ENCODE results near the gene TRIM9.
A peak's percentile ranks its signal among the peaks of the same experiment; 100 is the strongest.

The TRIM9 gene

GRCh38 chr14:51093371-51094281 lies 1.3 kb downstream of the TRIM9 start:
- Histone ChIP-seq H3K4me1 (ENCODE audit: control insufficient read depth, insufficient read depth, low read length) (peaks cover 8% of the 10 kb centered on the region), H3K9me3 (ENCODE audit: control insufficient read depth, insufficient read depth, low read depth, low read length) (no peaks in the 10 kb centered on the region), H3K4me3 (ENCODE audit: low read depth, low read length) (peak overlapping the region; percentile 67), H3K36me3 (ENCODE audit: control insufficient read depth, insufficient read depth, low read length) (no peaks in the 10 kb centered on the region), H3K27ac (ENCODE audit: low read depth, low read length) (no peak overlapping the region), H3K27me3 (ENCODE audit: control insufficient read depth, insufficient read depth, low read length) (peaks cover 59% of the 10 kb centered on the region), H3K9ac (ENCODE audit: low read length) (no peak overlapping the region)

- Histone ChIP-seq H3K4me3 (ENCODE audit: low read depth, low read length) (peak overlapping the region; percentile 67; the same call in 1 of the 2 replicates), H3K27me3 (ENCODE audit: control insufficient read depth, insufficient read depth, low read length) (peaks cover 59% of the 10 kb centered on the region), H3K4me1 (ENCODE audit: control insufficient read depth, insufficient read depth, low read length) (peaks cover 8% of the 10 kb centered on the region)
Observed at GRCh38 chr14:51092965-51093364, 1.9 kb downstream of the TRIM9 start.

GRCh38 chr14:51089278-51089677 lies 5.6 kb downstream of the TRIM9 start:
- H3K27me3 ChIP-seq (ENCODE audit: control insufficient read depth, insufficient read depth, low read length): peaks cover 32% of the 10 kb centered on the region
- 0 out of 2 replicates have a peak, but pooled peaks cover 4% of the 10 kb centered on the region for H3K4me1 ChIP-seq (ENCODE audit: control insufficient read depth, insufficient read depth, low read length)
- H3K9me3 ChIP-seq (ENCODE audit: control insufficient read depth, insufficient read depth, low read depth, low read length): no peaks in the 10 kb centered on the region
- no peak overlapping the region for H3K27ac ChIP-seq (ENCODE audit: low read depth, low read length)
- H3K4me3 ChIP-seq (ENCODE audit: low read depth, low read length): no peak overlapping the region
- no peak overlapping the region for H3K9ac ChIP-seq (ENCODE audit: low read length)
- no peaks in the 10 kb centered on the region for H3K36me3 ChIP-seq (ENCODE audit: control insufficient read depth, insufficient read depth, low read length)

More at GRCh38 chr14:51092965-51093364, 1.9 kb downstream of the TRIM9 start:
- H3K36me3 ChIP-seq (ENCODE audit: control insufficient read depth, insufficient read depth, low read length): no peaks in the 10 kb centered on the region
- no peaks in the 10 kb centered on the region for H3K9me3 ChIP-seq (ENCODE audit: control insufficient read depth, insufficient read depth, low read depth, low read length)
- no peak overlapping the region for H3K27ac ChIP-seq (ENCODE audit: low read depth, low read length)
- no peak overlapping the region for H3K9ac ChIP-seq (ENCODE audit: low read length)

GRCh38 chr14:51087031-51087441 lies 7.9 kb downstream of the TRIM9 start:
- Histone ChIP-seq H3K4me1 (ENCODE audit: control insufficient read depth, insufficient read depth, low read length) (no peaks in the 10 kb centered on the region), H3K9me3 (ENCODE audit: control insufficient read depth, insufficient read depth, low read depth, low read length) (no peaks in the 10 kb centered on the region), H3K4me3 (ENCODE audit: low read depth, low read length) (no peak overlapping the region), H3K27ac (ENCODE audit: low read depth, low read length) (no peak overlapping the region), H3K27me3 (ENCODE audit: control insufficient read depth, insufficient read depth, low read length) (peaks cover 9% of the 10 kb centered on the region), H3K9ac (ENCODE audit: low read length) (no peak overlapping the region), H3K36me3 (ENCODE audit: control insufficient read depth, insufficient read depth, low read length) (no peaks in the 10 kb centered on the region)

- Histone ChIP-seq H3K27me3 (ENCODE audit: control insufficient read depth, insufficient read depth, low read length) (no peaks in the 10 kb centered on the region), H3K9ac (ENCODE audit: low read length) (no peak overlapping the region), H3K9me3 (ENCODE audit: control insufficient read depth, insufficient read depth, low read depth, low read length) (no peaks in the 10 kb centered on the region), H3K36me3 (ENCODE audit: control insufficient read depth, insufficient read depth, low read length) (no peaks in the 10 kb centered on the region), H3K4me1 (ENCODE audit: control insufficient read depth, insufficient read depth, low read length) (no peaks in the 10 kb centered on the region), H3K27ac (ENCODE audit: low read depth, low read length) (no peak overlapping the region), H3K4me3 (ENCODE audit: low read depth, low read length) (no peak overlapping the region)
Observed at GRCh38 chr14:51086044-51086443, 8.9 kb downstream of the TRIM9 start.

GRCh38 chr14:51084962-51085361 lies 9.9 kb downstream of the TRIM9 start:
- Histone ChIP-seq H3K27me3 (ENCODE audit: control insufficient read depth, insufficient read depth, low read length) (no peaks in the 10 kb centered on the region), H3K27ac (ENCODE audit: low read depth, low read length) (no peak overlapping the region), H3K9ac (ENCODE audit: low read length) (no peak overlapping the region), H3K36me3 (ENCODE audit: control insufficient read depth, insufficient read depth, low read length) (no peaks in the 10 kb centered on the region), H3K4me1 (ENCODE audit: control insufficient read depth, insufficient read depth, low read length) (no peaks in the 10 kb centered on the region), H3K9me3 (ENCODE audit: control insufficient read depth, insufficient read depth, low read depth, low read length) (no peaks in the 10 kb centered on the region), H3K4me3 (ENCODE audit: low read depth, low read length) (no peak overlapping the region)

GRCh38 chr14:51084507-51084906 lies 10.4 kb downstream of the TRIM9 start:
- no peak overlapping the region for H3K4me3 ChIP-seq (ENCODE audit: low read depth, low read length)
- no peaks in the 10 kb centered on the region for H3K9me3 ChIP-seq (ENCODE audit: control insufficient read depth, insufficient read depth, low read depth, low read length)
- no peak overlapping the region for H3K27ac ChIP-seq (ENCODE audit: low read depth, low read length)
- no peaks in the 10 kb centered on the region for H3K27me3 ChIP-seq (ENCODE audit: control insufficient read depth, insufficient read depth, low read length)
- no peaks in the 10 kb centered on the region for H3K4me1 ChIP-seq (ENCODE audit: control insufficient read depth, insufficient read depth, low read length)
- H3K36me3 ChIP-seq (ENCODE audit: control insufficient read depth, insufficient read depth, low read length): no peaks in the 10 kb centered on the region
- H3K9ac ChIP-seq (ENCODE audit: low read length): no peak overlapping the region

- Histone ChIP-seq H3K36me3 (ENCODE audit: control insufficient read depth, insufficient read depth, low read length) (no peaks in the 10 kb centered on the region), H3K4me1 (ENCODE audit: control insufficient read depth, insufficient read depth, low read length) (no peaks in the 10 kb centered on the region), H3K27me3 (ENCODE audit: control insufficient read depth, insufficient read depth, low read length) (no peaks in the 10 kb centered on the region), H3K9ac (ENCODE audit: low read length) (no peak overlapping the region), H3K4me3 (ENCODE audit: low read depth, low read length) (no peak overlapping the region), H3K9me3 (ENCODE audit: control insufficient read depth, insufficient read depth, low read depth, low read length) (no peaks in the 10 kb centered on the region), H3K27ac (ENCODE audit: low read depth, low read length) (no peak overlapping the region)
Observed at GRCh38 chr14:51082349-51082748, 12.6 kb downstream of the TRIM9 start.

- Histone ChIP-seq H3K27ac (ENCODE audit: low read depth, low read length) (no peak overlapping the region), H3K4me3 (ENCODE audit: low read depth, low read length) (no peak overlapping the region), H3K9ac (ENCODE audit: low read length) (no peak overlapping the region), H3K36me3 (ENCODE audit: control insufficient read depth, insufficient read depth, low read length) (no peaks in the 10 kb centered on the region), H3K4me1 (ENCODE audit: control insufficient read depth, insufficient read depth, low read length) (no peaks in the 10 kb centered on the region), H3K9me3 (ENCODE audit: control insufficient read depth, insufficient read depth, low read depth, low read length) (no peaks in the 10 kb centered on the region), H3K27me3 (ENCODE audit: control insufficient read depth, insufficient read depth, low read length) (no peaks in the 10 kb centered on the region)
Observed at GRCh38 chr14:51081712-51082111, 13.2 kb downstream of the TRIM9 start.

GRCh38 chr14:51081209-51081608 lies 13.7 kb downstream of the TRIM9 start:
- Histone ChIP-seq H3K4me3 (ENCODE audit: low read depth, low read length) (no peak overlapping the region), H3K27me3 (ENCODE audit: control insufficient read depth, insufficient read depth, low read length) (no peaks in the 10 kb centered on the region), H3K9ac (ENCODE audit: low read length) (no peak overlapping the region), H3K4me1 (ENCODE audit: control insufficient read depth, insufficient read depth, low read length) (no peaks in the 10 kb centered on the region), H3K27ac (ENCODE audit: low read depth, low read length) (no peak overlapping the region), H3K36me3 (ENCODE audit: control insufficient read depth, insufficient read depth, low read length) (no peaks in the 10 kb centered on the region), H3K9me3 (ENCODE audit: control insufficient read depth, insufficient read depth, low read depth, low read length) (no peaks in the 10 kb centered on the region)

- H3K27ac ChIP-seq (ENCODE audit: low read depth, low read length): no peak overlapping the region
Observed at GRCh38 chr14:51080645-51081044, 14.3 kb downstream of the TRIM9 start.

More at GRCh38 chr14:51080645-51081044, 14.3 kb downstream of the TRIM9 start:
- Histone ChIP-seq H3K36me3 (ENCODE audit: control insufficient read depth, insufficient read depth, low read length) (no peaks in the 10 kb centered on the region), H3K9ac (ENCODE audit: low read length) (no peak overlapping the region), H3K27me3 (ENCODE audit: control insufficient read depth, insufficient read depth, low read length) (no peaks in the 10 kb centered on the region), H3K9me3 (ENCODE audit: control insufficient read depth, insufficient read depth, low read depth, low read length) (no peaks in the 10 kb centered on the region), H3K4me1 (ENCODE audit: control insufficient read depth, insufficient read depth, low read length) (no peaks in the 10 kb centered on the region), H3K4me3 (ENCODE audit: low read depth, low read length) (no peak overlapping the region)
